Thymus (tissue), 11 donors: Measurements from ENCODE around the gene ZNF18. TPM values are rescaled to one million over a fixed set of nuclear protein-coding genes. Genes with fewer than 3 reads are reported as not detected.
"Not testable (repeated sequence)": the region's sequence is repeated elsewhere in the genome, so short reads cannot be mapped to it uniquely, and the experiment has no call there.

ENCODE experiments used
- DNase-seq, 9 donors: peaks; one replicate each; pipeline ENCODE4 v3.0.0-alpha.2; 2013; ENCODE audit warnings: low spot score in 9 of 9, low read depth in 6 of 9, missing footprints in 1 of 9
- H3K27ac ChIP-seq, 2 donors: one replicate each; pipeline ENCODE4 v1.5.1; 2013; ENCODE audit warnings: control low read depth in 1 of 2, low read depth in 1 of 2, low read length in 1 of 2, mild to moderate bottlenecking in 1 of 2, moderate library complexity in 1 of 2
- H3K27me3 ChIP-seq, 2 donors: one replicate each; pipeline ENCODE4 v1.5.1; 2013; ENCODE audit warnings: low read length in 1 of 2; ENCODE audit not compliant: control insufficient read depth in 2 of 2, insufficient read depth in 1 of 2
- H3K36me3 ChIP-seq, 2 donors: one replicate each; pipeline ENCODE4 v1.5.1; 2013; ENCODE audit warnings: low read length in 1 of 2, mild to moderate bottlenecking in 1 of 2, moderate library complexity in 1 of 2; ENCODE audit not compliant: control insufficient read depth in 2 of 2, insufficient read depth in 2 of 2
- H3K4me1 ChIP-seq, 2 donors: one replicate each; pipeline ENCODE4 v1.5.1; 2013; ENCODE audit warnings: low read length in 2 of 2; ENCODE audit not compliant: control insufficient read depth in 2 of 2, insufficient read depth in 2 of 2
- H3K4me3 ChIP-seq, 2 donors: one replicate each; pipeline ENCODE4 v1.5.1; 2013; ENCODE audit warnings: low read length in 2 of 2, control low read depth in 1 of 2, mild to moderate bottlenecking in 1 of 2
- H3K9me3 ChIP-seq, 2 donors: one replicate each; pipeline ENCODE4 v1.5.1; 2013; ENCODE audit warnings: low read length in 1 of 2, mild to moderate bottlenecking in 1 of 2; ENCODE audit not compliant: control insufficient read depth in 2 of 2, insufficient read depth in 1 of 2
- WGBS: extraction: QIAGEN DNeasy Blood & Tissue Kit; methylation state at CpG from one replicate; pipeline ENCODE4 v1.1.7; 2013; 5-methylcytosine and 5-hydroxymethylcytosine counted together
- polyA plus RNA-seq: library from polyadenylated mRNA; stranded (reverse); fragments of 200-250 nt; gene quantifications from one replicate; pipeline ENCODE4 v1.2.3, GENCODE V29; 2013
- total RNA-seq: library from RNA; stranded (reverse); fragments of 120-200 nt; gene quantifications from one replicate; pipeline ENCODE4 v1.2.4, GENCODE V29; 2013
- donor health status: healthy.

Gene ZNF18
- total and polyA plus RNA-seq, 2 donors, result 14.1 to 22.5 TPM

DNA sequence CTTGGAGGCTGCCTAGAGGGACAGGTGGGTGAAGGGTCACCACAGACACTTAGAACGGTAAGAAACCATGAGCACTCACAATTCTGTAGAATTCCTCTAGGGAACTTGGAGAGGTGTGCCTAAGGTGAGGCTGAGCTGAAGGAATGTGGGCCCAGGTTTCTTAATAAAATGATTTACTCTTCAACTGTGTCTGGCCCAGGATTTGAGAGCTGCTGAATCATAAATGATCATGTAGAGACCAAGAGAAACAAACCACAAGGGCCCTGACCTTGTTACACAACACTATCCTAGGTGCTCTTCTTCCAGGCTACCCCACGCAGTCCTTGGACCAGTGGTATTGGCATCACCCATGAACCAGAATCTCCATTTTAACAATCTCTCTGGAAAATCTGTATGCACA, 27.7 kb downstream of the ZNF18 start:
- Histone ChIP-seq H3K4me3 (no peak overlapping the region), H3K27me3 (no peaks in the 10 kb centered on the region), H3K36me3 (no peaks in the 10 kb centered on the region), H3K9me3 (no peaks in the 10 kb centered on the region), H3K27ac (no peak overlapping the region), H3K4me1 (no peaks in the 10 kb centered on the region)
- no peak for DNase-seq
- 98% methylated on average over 2 of the region's 2 CpGs for WGBS

- H3K9me3 ChIP-seq, result peaks cover 0 to 8% of the 10 kb centered on the region in 2 donors
- no peaks in the 10 kb centered on the region for H3K4me1 ChIP-seq
- no peaks in the 10 kb centered on the region for H3K27me3 ChIP-seq
- no peaks in the 10 kb centered on the region for H3K36me3 ChIP-seq
- no peak overlapping the region for H3K27ac ChIP-seq
- DNase-seq, result no peak
- H3K4me3 ChIP-seq, result no peak overlapping the region
Observed at GRCh38 chr17:11954936-11955335, 42.3 kb downstream of the ZNF18 start.

DNA sequence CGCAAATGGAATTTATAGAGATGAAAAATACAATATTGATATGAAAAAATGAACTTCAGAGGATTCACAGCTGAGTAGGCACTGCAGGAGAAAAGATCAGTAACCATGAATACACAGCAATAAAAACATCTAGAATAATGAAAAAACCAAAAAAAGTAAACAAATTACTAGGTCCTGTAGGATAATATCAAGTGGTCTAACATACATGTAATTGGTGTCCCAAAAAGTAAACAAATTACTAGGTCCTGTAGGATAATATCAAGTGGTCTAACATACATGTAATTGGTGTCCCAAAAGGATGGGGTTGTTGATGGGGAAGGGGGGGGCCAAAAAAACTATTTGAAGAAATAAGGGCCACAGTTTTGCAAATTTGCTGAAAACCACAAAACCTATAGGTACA, 43.4 kb downstream of the ZNF18 start:
- Histone ChIP-seq H3K27me3 (no peaks in the 10 kb centered on the region), H3K36me3 (no peaks in the 10 kb centered on the region), H3K4me3 (no peak overlapping the region), H3K9me3 (peaks cover 0 to 8% of the 10 kb centered on the region in 2 donors), H3K27ac (no peak overlapping the region), H3K4me1 (no peaks in the 10 kb centered on the region)
- 96% methylated on average over 1 of the region's 1 CpG for WGBS
- no peak for DNase-seq

DNA sequence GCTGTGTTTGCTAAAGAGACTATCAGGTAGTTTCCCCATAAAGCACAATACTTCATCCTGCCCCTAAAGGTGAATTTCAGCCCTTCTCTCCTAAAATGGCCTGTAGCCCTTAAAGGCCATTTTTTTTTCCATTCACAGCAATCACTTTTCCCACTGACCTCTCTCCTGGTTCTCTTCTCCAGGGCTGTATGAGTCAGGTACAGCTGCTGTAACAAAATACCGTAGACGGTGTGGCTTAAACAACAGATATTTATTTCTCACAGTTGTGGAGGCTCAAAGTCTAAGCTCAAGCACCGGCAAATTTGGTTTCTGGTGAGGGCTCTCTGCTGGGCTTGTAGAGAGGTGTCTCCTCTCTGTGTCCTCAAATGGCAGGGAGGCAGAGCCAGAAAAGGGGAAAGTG, 44.7 kb downstream of the ZNF18 start:
- H3K9me3 ChIP-seq, result peaks cover 0 to 8% of the 10 kb centered on the region in 2 donors
- H3K36me3 ChIP-seq, result no peaks in the 10 kb centered on the region
- H3K4me3 ChIP-seq, result no peak overlapping the region
- no peak for DNase-seq
- no peak overlapping the region for H3K27ac ChIP-seq
- WGBS, result 98% methylated on average over 3 of the region's 3 CpGs
- no peaks in the 10 kb centered on the region for H3K4me1 ChIP-seq
- H3K27me3 ChIP-seq, result no peaks in the 10 kb centered on the region

DNA sequence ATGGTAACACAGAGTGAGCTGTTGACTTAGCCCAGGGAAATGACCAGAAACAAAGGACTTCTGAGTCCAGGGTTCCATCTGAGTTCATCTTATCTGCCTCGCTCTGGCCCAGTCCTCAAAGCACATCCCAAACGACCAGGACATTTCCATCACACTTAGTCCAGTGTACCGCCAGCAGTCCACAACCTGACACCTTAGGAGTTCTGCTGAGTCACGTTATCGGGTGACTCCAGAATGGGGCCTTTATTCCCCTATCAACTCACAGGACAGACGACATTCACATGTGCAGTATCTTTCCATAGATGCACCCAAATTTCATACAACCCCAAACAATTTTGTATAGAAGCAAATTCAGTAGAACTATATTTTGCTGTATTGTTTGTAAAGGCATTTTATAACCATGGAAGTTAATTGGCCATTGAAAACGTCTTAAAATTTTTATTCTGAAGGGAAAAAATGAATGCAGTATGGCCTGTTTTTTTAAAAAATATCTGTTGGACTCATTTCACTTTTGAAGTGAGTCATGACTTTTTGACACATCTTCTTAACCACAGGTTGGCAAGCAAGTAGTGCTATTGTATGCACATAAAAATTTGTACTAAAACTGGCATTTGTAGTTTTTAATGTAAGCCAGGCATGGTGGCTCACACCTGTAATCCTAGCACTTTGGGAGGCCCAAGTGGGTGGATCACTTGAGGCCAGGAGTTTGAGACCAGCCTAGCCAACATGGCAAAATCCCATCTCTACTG, 46.3 kb downstream of the ZNF18 start:
- Histone ChIP-seq H3K27ac (no peak overlapping the region), H3K9me3 (peaks cover 0 to 8% of the 10 kb centered on the region in 2 donors), H3K4me3 (no peak overlapping the region), H3K36me3 (no peaks in the 10 kb centered on the region), H3K27me3 (no peaks in the 10 kb centered on the region), H3K4me1 (no peaks in the 10 kb centered on the region)
- DNase-seq, result no peak
- 82% methylated on average over 7 of the region's 7 CpGs for WGBS

DNA sequence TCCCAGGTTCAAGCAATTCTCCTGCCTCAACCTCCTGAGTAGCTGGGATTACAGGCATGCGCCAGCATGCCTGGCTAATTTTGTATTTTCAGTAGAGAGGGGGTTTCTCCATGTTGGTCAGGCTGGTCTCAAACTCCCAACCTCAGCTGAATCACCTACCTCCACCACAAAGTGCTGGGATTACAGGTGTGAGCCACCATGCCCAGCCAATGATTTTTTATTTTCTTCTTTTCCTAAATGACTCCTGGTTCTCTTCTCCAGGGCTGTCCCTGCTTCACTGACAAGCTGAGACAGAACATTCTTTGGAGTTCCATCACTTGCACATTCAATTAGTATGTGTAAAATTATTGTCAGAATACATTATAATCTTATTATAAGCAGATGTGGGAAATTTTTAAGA, 47.7 kb downstream of the ZNF18 start:
- not testable (repeated sequence) for H3K9me3 ChIP-seq, H3K36me3 ChIP-seq, H3K4me3 ChIP-seq, DNase-seq, H3K27me3 ChIP-seq, H3K27ac ChIP-seq, H3K4me1 ChIP-seq
- WGBS, result 98% methylated on average over 1 of the region's 1 CpG

- no peak for DNase-seq
- H3K27me3 ChIP-seq, result no peaks in the 10 kb centered on the region
- no peak overlapping the region for H3K27ac ChIP-seq
- peaks cover 0 to 8% of the 10 kb centered on the region in 2 donors for H3K9me3 ChIP-seq
- H3K36me3 ChIP-seq, result no peaks in the 10 kb centered on the region
- H3K4me1 ChIP-seq, result no peaks in the 10 kb centered on the region
- 85% methylated on average over 6 of the region's 6 CpGs for WGBS
- no peak overlapping the region for H3K4me3 ChIP-seq
Observed at GRCh38 chr17:11948789-11949188, 48.5 kb downstream of the ZNF18 start.

GRCh38 chr17:11944587-11944986, 52.7 kb downstream of the ZNF18 start:
- H3K36me3 ChIP-seq, result no peaks in the 10 kb centered on the region
- WGBS, result 86% methylated on average over 3 of the region's 3 CpGs
- DNase-seq, result no peak
- no peaks in the 10 kb centered on the region for H3K9me3 ChIP-seq
- no peak overlapping the region for H3K27ac ChIP-seq
- H3K27me3 ChIP-seq, result no peaks in the 10 kb centered on the region
- no peak overlapping the region for H3K4me3 ChIP-seq
- H3K4me1 ChIP-seq, result no peaks in the 10 kb centered on the region

GRCh38 chr17:11943759-11944347, 53.4 kb downstream of the ZNF18 start:
- Histone ChIP-seq H3K36me3 (no peaks in the 10 kb centered on the region), H3K9me3 (no peaks in the 10 kb centered on the region), H3K4me3 (no peak overlapping the region), H3K4me1 (no peaks in the 10 kb centered on the region), H3K27ac (no peak overlapping the region), H3K27me3 (no peaks in the 10 kb centered on the region)
- WGBS, result 84% methylated on average over 7 of the region's 7 CpGs
- DNase-seq, result no peak
